ENCODE measurements around the gene FMNL3. TPM values are rescaled to one million over a fixed set of nuclear protein-coding genes. Genes with fewer than 3 reads are reported as not detected.

FMNL3 gene
- total and polyA plus RNA-seq, 2 experiments from 2014 or later, result 8.7 to 32.6 TPM

- Histone ChIP-seq H3K27me3 (ENCODE audit: insufficient read depth) (no peaks in the 10 kb centered on the region), H3K4me1 (ENCODE audit: insufficient read depth) (no peaks in the 10 kb centered on the region), H3K36me3 (ENCODE audit: insufficient read depth) (no peaks in the 10 kb centered on the region; the same call in 1 of the 2 replicates), H2AFZ (no peak overlapping the region), H3K9me2 (ENCODE audit: insufficient read depth) (no peaks in the 10 kb centered on the region), H3K4me3 (no peak overlapping the region), H3K79me2 (replicated peaks; ENCODE audit: insufficient read depth) (no peaks in the 10 kb centered on the region), H3K4me2 (no peak overlapping the region), H4K20me1 (replicated peaks; ENCODE audit: insufficient read depth) (no peaks in the 10 kb centered on the region), H3K27ac (ENCODE audit: low read depth) (no peak overlapping the region), H3F3A (replicated peaks; ENCODE audit: low read depth) (no peaks in the 10 kb centered on the region)
- Mint-ChIP-seq H3K9me3 (peaks cover 9% of the 10 kb centered on the region), H3K36me3 (ENCODE audit: low read depth) (peaks cover 4% of the 10 kb centered on the region; the same call in 1 of the 3 replicates), H3K27ac (no peak overlapping the region), H3K4me1 (no peaks in the 10 kb centered on the region), H3K4me3 (no peak overlapping the region), H3K27me3 (ENCODE audit: insufficient read depth, low read depth, poor library complexity) (peaks cover 3% of the 10 kb centered on the region)
- no peak for TF ChIP-seq JUNB (IDR thresholded peaks at IDR 0.05; ENCODE audit: unreplicated experiment)
- TF ChIP-seq CTCF (conservative IDR thresholded peaks at IDR 0.05; ENCODE audit: low read depth in 2 of 2), result no peak
- no peak for TF ChIP-seq ZNF114 (CRISPR knock-in tag; IDR thresholded peaks at IDR 0.05)
- TF ChIP-seq ETS1 (IDR thresholded peaks at IDR 0.05), result no peak
- TF ChIP-seq EZH2 (IDR thresholded peaks at IDR 0.05; ENCODE audit: low read depth, unreplicated experiment), result no peak
- no peak for TF ChIP-seq STAT1 (IDR thresholded peaks at IDR 0.05; ENCODE audit: unreplicated experiment)
- TF ChIP-seq REST (IDR thresholded peaks at IDR 0.05; ENCODE audit: unreplicated experiment), result no peak
- DNase-seq (ENCODE audit: low spot score) (no peak), ATAC-seq (no peak)
These were observed 23.4 kb upstream of the FMNL3 start for GRCh38 chr12:49730568-49731101.

- ATAC-seq (no peak), DNase-seq (ENCODE audit: low spot score) (no peak)
- no peaks in the 10 kb centered on the region for H4K20me1 ChIP-seq (replicated peaks; ENCODE audit: insufficient read depth)
- Mint-ChIP-seq H3K4me1 (no peaks in the 10 kb centered on the region), H3K27me3 (ENCODE audit: insufficient read depth, low read depth, poor library complexity) (peaks cover 1% of the 10 kb centered on the region), H3K4me3 (no peak overlapping the region), H3K36me3 (ENCODE audit: low read depth) (peaks cover 4% of the 10 kb centered on the region; the same call in 1 of the 3 replicates), H3K9me3 (peaks cover 5% of the 10 kb centered on the region), H3K27ac (no peak overlapping the region)
- no peaks in the 10 kb centered on the region for H3K79me2 ChIP-seq (replicated peaks; ENCODE audit: insufficient read depth)
- H3K27ac ChIP-seq (ENCODE audit: low read depth), result no peak overlapping the region
- no peak overlapping the region for H2AFZ ChIP-seq
- no peaks in the 10 kb centered on the region for H3F3A ChIP-seq (replicated peaks; ENCODE audit: low read depth)
- H3K27me3 ChIP-seq (ENCODE audit: insufficient read depth), result no peaks in the 10 kb centered on the region
- no peak overlapping the region for H3K4me3 ChIP-seq
- H3K4me2 ChIP-seq, result no peak overlapping the region
- no peaks in the 10 kb centered on the region for H3K36me3 ChIP-seq (ENCODE audit: insufficient read depth)
- H3K4me1 ChIP-seq (ENCODE audit: insufficient read depth), result no peaks in the 10 kb centered on the region
- no peaks in the 10 kb centered on the region for H3K9me2 ChIP-seq (ENCODE audit: insufficient read depth)
- TF ChIP-seq POLR2AphosphoS5 (IDR thresholded peaks at IDR 0.05; ENCODE audit: low read depth) (no peak), EZH2phosphoT487 (IDR thresholded peaks at IDR 0.05; ENCODE audit: unreplicated experiment) (no peak), STAT1 (IDR thresholded peaks at IDR 0.05; ENCODE audit: unreplicated experiment) (no peak), REST (IDR thresholded peaks at IDR 0.05; ENCODE audit: unreplicated experiment) (no peak), CTCF (conservative IDR thresholded peaks at IDR 0.05; ENCODE audit: low read depth in 2 of 2) (no peak), NANOG (IDR thresholded peaks at IDR 0.05; ENCODE audit: borderline replicate concordance) (no peak), EZH2 (IDR thresholded peaks at IDR 0.05; ENCODE audit: low read depth, unreplicated experiment) (no peak), CREB1 (CRISPR knock-in tag; IDR thresholded peaks at IDR 0.05; ENCODE audit: low read depth) (no peak), JUNB (IDR thresholded peaks at IDR 0.05; ENCODE audit: unreplicated experiment) (no peak)
These were observed 22.8 kb upstream of the FMNL3 start for GRCh38 chr12:49730050-49730449.
